HG03045 (cell line): ENCODE data around the gene NR2C1.

Experiments used
- ATAC-seq: cut with Tn5 transposase; IDR thresholded peaks from one replicate; pipeline ENCODE4 v1.9.1; 2021; ENCODE audit warnings: mild to moderate bottlenecking, moderate library complexity; ENCODE audit not compliant: unreplicated experiment

The NR2C1 gene

GRCh38 chr12:95085612-95086011 lies 12.2 kb upstream of the NR2C1 start:
- no peak for ATAC-seq

- ATAC-seq: no peak
Measured at GRCh38 chr12:95083938-95084337, 10.5 kb upstream of the NR2C1 start.

GRCh38 chr12:95083471-95083870 lies 10.1 kb upstream of the NR2C1 start:
- no peak for ATAC-seq

GRCh38 chr12:95077341-95077740 lies 3.9 kb upstream of the NR2C1 start:
- ATAC-seq: no peak

- ATAC-seq: no peak
Measured at GRCh38 chr12:95074766-95075165, 1.3 kb upstream of the NR2C1 start.

- ATAC-seq: no peak
Measured at GRCh38 chr12:95073698-95074520, 491 bp upstream of the NR2C1 start.

GRCh38 chr12:95070378-95070777 lies 3.0 kb downstream of the NR2C1 start:
- no peak for ATAC-seq

- no peak for ATAC-seq
Measured at GRCh38 chr12:95066091-95066855, 7.1 kb downstream of the NR2C1 start.

GRCh38 chr12:95060951-95061350 lies 12.5 kb downstream of the NR2C1 start:
- ATAC-seq: no peak

- no peak for ATAC-seq
Measured at GRCh38 chr12:95059984-95060383, 13.4 kb downstream of the NR2C1 start.

GRCh38 chr12:95057424-95057823 lies 16.0 kb downstream of the NR2C1 start:
- ATAC-seq: no peak

GRCh38 chr12:95055057-95055456 lies 18.4 kb downstream of the NR2C1 start:
- ATAC-seq: no peak

- ATAC-seq: no peak
Measured at GRCh38 chr12:95054206-95054605, 19.2 kb downstream of the NR2C1 start.

GRCh38 chr12:95051241-95051640 lies 22.2 kb downstream of the NR2C1 start:
- ATAC-seq: no peak

- no peak for ATAC-seq
Measured at GRCh38 chr12:95037906-95038305, 35.5 kb downstream of the NR2C1 start.

GRCh38 chr12:95034750-95035149 lies 38.7 kb downstream of the NR2C1 start:
- no peak for ATAC-seq

- no peak for ATAC-seq
Measured at GRCh38 chr12:95022477-95022876, 50.9 kb downstream of the NR2C1 start.

GRCh38 chr12:95017482-95017881 lies 55.9 kb downstream of the NR2C1 start:
- ATAC-seq: no peak

GRCh38 chr12:95016120-95016519 lies 57.3 kb downstream of the NR2C1 start:
- no peak for ATAC-seq

- no peak for ATAC-seq
Measured at GRCh38 chr12:95014554-95014953, 58.9 kb downstream of the NR2C1 start.

GRCh38 chr12:95006206-95006605 lies 67.2 kb downstream of the NR2C1 start:
- no peak for ATAC-seq

- no peak for ATAC-seq
Measured at GRCh38 chr12:95004610-95005009, 68.8 kb downstream of the NR2C1 start.
